Measurements from ENCODE around the gene ATP4B.

DNA sequence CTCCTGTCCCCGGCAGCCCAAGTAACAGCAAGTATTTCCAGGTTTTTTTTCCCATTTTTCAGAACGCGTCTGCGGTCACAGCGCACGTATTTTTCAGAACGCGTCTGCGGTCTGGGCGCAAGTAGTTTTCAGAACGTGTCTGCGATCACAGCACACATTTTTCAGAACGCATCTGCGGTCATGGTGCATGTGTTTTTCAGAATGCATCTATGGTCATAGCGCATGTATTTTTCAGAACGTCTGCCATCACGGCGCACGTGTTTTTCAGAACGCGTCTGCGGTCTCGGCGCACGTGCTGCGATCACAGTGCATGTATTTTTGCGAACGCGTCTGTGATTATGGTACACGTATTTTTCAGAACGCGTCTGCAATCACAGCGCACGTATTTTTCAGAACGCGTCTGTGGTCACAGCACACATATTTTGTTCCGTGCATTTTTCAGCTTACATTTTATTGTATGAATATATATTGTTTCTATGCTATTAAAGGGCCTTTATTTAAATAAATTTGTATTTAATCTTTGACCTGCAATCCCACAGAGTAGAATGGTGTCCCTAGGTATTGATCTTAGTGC is 19.7 kb downstream of the ATP4B start:
- no peak for TF ChIP-seq POLR2A (IDR thresholded peaks at IDR 0.05)
- TF ChIP-seq, protein P1, sequence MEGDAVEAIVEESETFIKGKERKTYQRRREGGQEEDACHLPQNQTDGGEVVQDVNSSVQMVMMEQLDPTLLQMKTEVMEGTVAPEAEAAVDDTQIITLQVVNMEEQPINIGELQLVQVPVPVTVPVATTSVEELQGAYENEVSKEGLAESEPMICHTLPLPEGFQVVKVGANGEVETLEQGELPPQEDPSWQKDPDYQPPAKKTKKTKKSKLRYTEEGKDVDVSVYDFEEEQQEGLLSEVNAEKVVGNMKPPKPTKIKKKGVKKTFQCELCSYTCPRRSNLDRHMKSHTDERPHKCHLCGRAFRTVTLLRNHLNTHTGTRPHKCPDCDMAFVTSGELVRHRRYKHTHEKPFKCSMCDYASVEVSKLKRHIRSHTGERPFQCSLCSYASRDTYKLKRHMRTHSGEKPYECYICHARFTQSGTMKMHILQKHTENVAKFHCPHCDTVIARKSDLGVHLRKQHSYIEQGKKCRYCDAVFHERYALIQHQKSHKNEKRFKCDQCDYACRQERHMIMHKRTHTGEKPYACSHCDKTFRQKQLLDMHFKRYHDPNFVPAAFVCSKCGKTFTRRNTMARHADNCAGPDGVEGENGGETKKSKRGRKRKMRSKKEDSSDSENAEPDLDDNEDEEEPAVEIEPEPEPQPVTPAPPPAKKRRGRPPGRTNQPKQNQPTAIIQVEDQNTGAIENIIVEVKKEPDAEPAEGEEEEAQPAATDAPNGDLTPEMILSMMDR (IDR thresholded peaks at IDR 0.05), result no peak
